ENCODE results near the gene MXD1. TPM values are rescaled to one million over a fixed set of nuclear protein-coding genes. Genes with fewer than 3 reads are reported as not detected.

Gene MXD1
- total and polyA plus RNA-seq, 9 of the 15 experiments (the other 6 are each of a cell fraction or from before 2014, with no cell fraction given): 6.7 to 35.9 (median 11.0) TPM

DNA sequence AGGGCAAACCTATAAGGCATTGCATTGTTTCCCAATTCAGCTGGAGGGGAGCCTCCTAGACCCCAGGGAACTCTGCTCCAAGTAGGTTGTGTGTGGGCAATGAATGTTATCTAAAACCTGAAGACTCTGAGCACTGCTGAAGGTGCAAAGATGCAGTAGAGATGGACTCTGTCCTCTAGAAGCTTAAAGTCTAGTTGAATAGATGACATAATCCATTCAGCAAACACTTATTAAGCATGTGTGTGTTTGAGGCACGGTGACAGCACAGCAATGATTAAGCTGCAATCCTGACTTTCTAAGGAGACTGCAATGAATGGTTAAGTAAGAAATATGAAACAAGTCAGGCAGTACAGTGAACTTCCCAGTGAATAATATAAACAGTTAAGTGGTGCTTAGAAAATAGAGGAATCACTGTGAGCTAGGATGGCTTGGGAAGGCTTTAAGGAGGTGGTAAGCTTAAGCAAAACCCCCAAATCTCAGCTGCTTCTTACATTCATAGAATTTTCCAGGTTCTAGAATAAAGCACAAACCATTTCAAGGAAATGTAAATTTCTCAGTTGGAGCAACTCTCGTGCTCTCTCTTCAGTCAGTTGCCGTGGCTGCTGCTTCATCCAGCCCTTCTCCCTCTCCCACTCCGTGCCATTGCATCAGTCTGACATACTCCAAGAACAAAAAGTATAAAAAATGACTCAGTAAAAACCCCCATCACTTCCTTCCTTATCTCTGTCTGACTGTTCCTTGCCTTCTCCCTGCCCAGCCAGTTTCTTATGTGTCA lies 19.1 kb downstream of the MXD1 start (continued):
- peak; percentile 18; the same call in 1 of the 2 replicates for TF ChIP-seq TAL1 (IDR thresholded peaks at IDR 0.05)
- no peak for TF ChIP-seq SIN3A (IDR thresholded peaks at IDR 0.05; ENCODE audit: borderline replicate concordance in 2 of 2, control insufficient read depth in 1 of 2, low read depth in 2 of 2, low read length in 2 of 2)
- TF ChIP-seq HNRNPH1 (optimal IDR thresholded peaks at IDR 0.05; ENCODE audit: low read depth, low read length): no peak
- TF ChIP-seq COPS2 (conservative IDR thresholded peaks at IDR 0.05): no peak
- no peak for TF ChIP-seq HSF4 (CRISPR knock-in tag; IDR thresholded peaks at IDR 0.05; ENCODE audit: borderline replicate concordance)
- TF ChIP-seq CEBPZ (IDR thresholded peaks at IDR 0.05; ENCODE audit: borderline replicate concordance, low read depth, low read length): no peak
- TF ChIP-seq ZBTB11 (CRISPR knock-in tag; IDR thresholded peaks at IDR 0.05): no peak
- TF ChIP-seq RBM34 (IDR thresholded peaks at IDR 0.05; ENCODE audit: borderline replicate concordance, insufficient read depth, low read length): no peak
- no peak for TF ChIP-seq SUPT5H (IDR thresholded peaks at IDR 0.05)
- no peak for TF ChIP-seq DIDO1 (tag; IDR thresholded peaks at IDR 0.05; ENCODE audit: low read depth)
- no peak for TF ChIP-seq CC2D1A (IDR thresholded peaks at IDR 0.05)
- TF ChIP-seq, protein P1, sequence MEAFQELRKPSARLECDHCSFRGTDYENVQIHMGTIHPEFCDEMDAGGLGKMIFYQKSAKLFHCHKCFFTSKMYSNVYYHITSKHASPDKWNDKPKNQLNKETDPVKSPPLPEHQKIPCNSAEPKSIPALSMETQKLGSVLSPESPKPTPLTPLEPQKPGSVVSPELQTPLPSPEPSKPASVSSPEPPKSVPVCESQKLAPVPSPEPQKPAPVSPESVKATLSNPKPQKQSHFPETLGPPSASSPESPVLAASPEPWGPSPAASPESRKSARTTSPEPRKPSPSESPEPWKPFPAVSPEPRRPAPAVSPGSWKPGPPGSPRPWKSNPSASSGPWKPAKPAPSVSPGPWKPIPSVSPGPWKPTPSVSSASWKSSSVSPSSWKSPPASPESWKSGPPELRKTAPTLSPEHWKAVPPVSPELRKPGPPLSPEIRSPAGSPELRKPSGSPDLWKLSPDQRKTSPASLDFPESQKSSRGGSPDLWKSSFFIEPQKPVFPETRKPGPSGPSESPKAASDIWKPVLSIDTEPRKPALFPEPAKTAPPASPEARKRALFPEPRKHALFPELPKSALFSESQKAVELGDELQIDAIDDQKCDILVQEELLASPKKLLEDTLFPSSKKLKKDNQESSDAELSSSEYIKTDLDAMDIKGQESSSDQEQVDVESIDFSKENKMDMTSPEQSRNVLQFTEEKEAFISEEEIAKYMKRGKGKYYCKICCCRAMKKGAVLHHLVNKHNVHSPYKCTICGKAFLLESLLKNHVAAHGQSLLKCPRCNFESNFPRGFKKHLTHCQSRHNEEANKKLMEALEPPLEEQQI (IDR thresholded peaks at IDR 0.05): no peak
- TF ChIP-seq ZNF778 (CRISPR knock-in tag; IDR thresholded peaks at IDR 0.05): no peak
- peak; percentile 75; the same call in 1 of the 2 replicates for TF ChIP-seq ZNF175 (CRISPR knock-in tag; IDR thresholded peaks at IDR 0.05; ENCODE audit: low read depth)
- TF ChIP-seq ZNF311 (CRISPR knock-in tag; IDR thresholded peaks at IDR 0.05): peak; percentile 44; the same call in 1 of the 2 replicates
- TF ChIP-seq NR2C1 (IDR thresholded peaks at IDR 0.05): no peak
- TF ChIP-seq NR2C1 (tag; IDR thresholded peaks at IDR 0.05): no peak; the same call in 1 of the 2 replicates

Data from K562 (cell line).